HepG2 (cell line): ENCODE data around the gene KREMEN1. TPM values are rescaled to one million over a fixed set of nuclear protein-coding genes. Genes with fewer than 3 reads are reported as not detected.

Source experiments
- ATAC-seq: fragments of 200-7000 bp; cut with Tn5 transposase; 3 replicates; pipeline ENCODE4 v1.9.1; 2020; ENCODE audit warnings: mild to moderate bottlenecking, moderate library complexity
- BruUV-seq: library from RNA; stranded (reverse); fragments of 400-500 nt; replicated peaks from 2 replicates; lab custom pipeline; 2021; lab: Mats Ljungman, UMichigan
- CTCF ChIA-PET: fragments of 300-600 bp; formaldehyde crosslinking; extraction: SDS; loops from one replicate; lab custom pipeline; 2021; ENCODE audit warnings: low total read pairs, inconsistent platforms, low intra/inter-chr PET ratio; lab: Yijun Ruan, JAX
- POLR2A ChIA-PET: fragments of 350-600 bp; sonication (Branson Sonifier 250); formaldehyde crosslinking; loops from one replicate; lab custom pipeline; 2020; ENCODE audit warnings: antibody characterized with exemption, inconsistent platforms; lab: Yijun Ruan, JAX
- DNase-seq: peaks from one replicate; pipeline ENCODE4 v3.0.0-alpha.2; 2015; ENCODE audit warnings: low spot score
- FAIRE-seq: peaks from 3 replicates; lab custom pipeline; 2011; peaks lifted over from hg19 to GRCh38; lab: Jason Lieb, UNC
- H2AFZ ChIP-seq: one replicate; pipeline ENCODE4 v1.6.1; 2011; ENCODE audit warnings: low read length, inconsistent platforms
- H3K27ac ChIP-seq: fragments of 300-600 bp; 3 replicates; pipeline ENCODE4 v1.8.0; 2011; ENCODE audit warnings: mixed run types, mild to moderate bottlenecking, mixed read lengths, low read length, inconsistent platforms; ENCODE audit not compliant: insufficient read depth; ENCODE audit errors: extremely low read length
- H3K27me3 ChIP-seq, 2 experiments: fragments of 200-600 bp in 1 of 2; 2 replicates in 1 of 2; 3 replicates in 1 of 2; pipeline versions ENCODE4 v1.6.0 to v1.8.0; 2011; ENCODE audit warnings: low read length in 2 of 2, mild to moderate bottlenecking in 2 of 2, moderate library complexity in 2 of 2, inconsistent platforms in 1 of 2; ENCODE audit not compliant: insufficient read depth in 2 of 2, control insufficient read depth in 1 of 2
- H3K36me3 ChIP-seq, 2 experiments: fragments of 200-600 bp in 1 of 2; replicated peaks in 1 of 2; 2 replicates in 1 of 2; 3 replicates in 1 of 2; pipeline versions ENCODE4 v1.5.1 to v1.8.0; 2011; ENCODE audit warnings: low read length in 2 of 2, inconsistent platforms in 1 of 2; ENCODE audit not compliant: insufficient read depth in 2 of 2, control insufficient read depth in 1 of 2
- H3K4me1 ChIP-seq: 2 replicates; pipeline ENCODE4 v1.5.1; 2012; ENCODE audit warnings: low read length, inconsistent platforms; ENCODE audit not compliant: insufficient read depth
- H3K4me2 ChIP-seq: 2 replicates; pipeline ENCODE4 v1.6.0; 2011; ENCODE audit warnings: low read depth, low read length, inconsistent platforms
- H3K4me3 ChIP-seq, 3 experiments: fragments of 200-600 bp in 1 of 3; sonication (generic), shearing (Covaris generic) in 1 of 3; replicated peaks in 1 of 3; 2 replicates each; pipeline ENCODE4 v1.5.1; 2011 to 2016; ENCODE audit warnings: low read length in 3 of 3, inconsistent platforms in 2 of 3, low read depth in 2 of 3, mild to moderate bottlenecking in 2 of 3, control low read depth in 1 of 3, mixed read lengths in 1 of 3; ENCODE audit not compliant: insufficient read depth in 1 of 3
- H3K79me2 ChIP-seq: one replicate; pipeline ENCODE4 v1.6.1; 2011; ENCODE audit warnings: low read length, inconsistent platforms; ENCODE audit not compliant: insufficient read depth
- H3K9ac ChIP-seq: 2 replicates; pipeline ENCODE4 v1.6.0; 2011; ENCODE audit warnings: mild to moderate bottlenecking, low read depth, low read length, inconsistent platforms; ENCODE audit not compliant: insufficient read depth
- H3K9me3 ChIP-seq: 2 replicates; pipeline ENCODE4 v1.5.1; 2012; ENCODE audit warnings: mild to moderate bottlenecking, low read length
- H4K20me1 ChIP-seq: 2 replicates; pipeline ENCODE4 v1.6.0; 2011; ENCODE audit warnings: inconsistent platforms, mild to moderate bottlenecking, low read length, moderate library complexity; ENCODE audit not compliant: insufficient read depth
- ELK4 ChIP-seq: sonication (generic); formaldehyde crosslinking; IDR thresholded peaks from 2 replicates; pipeline ENCODE4 v1.9.0; 2021; ENCODE audit warnings: missing genetic modification reagents, borderline replicate concordance
- MLLT10 ChIP-seq: sonication (generic); formaldehyde crosslinking; IDR thresholded peaks from 2 replicates; pipeline ENCODE4 v1.4.0; 2020; ENCODE audit warnings: missing genetic modification reagents
- PRDM15 ChIP-seq: sonication (generic); formaldehyde crosslinking; IDR thresholded peaks from 2 replicates; pipeline ENCODE4 v1.4.0; 2020; ENCODE audit warnings: missing genetic modification reagents
- SRSF4 ChIP-seq: fragments of 200-400 bp; formaldehyde crosslinking; IDR thresholded peaks from one replicate; pipeline ENCODE4 v1.6.1; 2018; ENCODE audit warnings: mild to moderate bottlenecking, low read depth, low read length, moderate library complexity; ENCODE audit not compliant: poor library complexity, severe bottlenecking
- ZBTB37 ChIP-seq: sonication (generic); formaldehyde crosslinking; IDR thresholded peaks from 2 replicates; pipeline ENCODE4 v1.4.0; 2020; ENCODE audit warnings: mild to moderate bottlenecking, missing genetic modification reagents
- ZBTB43 ChIP-seq: sonication (generic); formaldehyde crosslinking; conservative IDR thresholded peaks from 2 replicates; pipeline ENCODE4 v1.4.0; 2020; ENCODE audit warnings: missing genetic modification reagents
- ZNF235 ChIP-seq: sonication (generic); formaldehyde crosslinking; IDR thresholded peaks from 2 replicates; pipeline ENCODE4 v1.8.1; 2023; ENCODE audit warnings: mild to moderate bottlenecking, missing genetic modification reagents, borderline replicate concordance
- ZNF878 ChIP-seq: sonication (generic); formaldehyde crosslinking; IDR thresholded peaks from 2 replicates; pipeline ENCODE4 v1.8.1; 2023; ENCODE audit warnings: mild to moderate bottlenecking, missing genetic modification reagents, moderate library complexity
- WGBS: methylation state at CpG from one replicate; pipeline ENCODE4 v1.1.6; 2017; ENCODE audit warnings: low lambda C conversion rate; 5-methylcytosine and 5-hydroxymethylcytosine counted together
- in situ Hi-C: cut with HindIII; loops from 2 replicates; pipeline ENCODE4 v1.10.0; 2017; ENCODE audit warnings: low pct_unique_long_range_greater_than_20kb; ENCODE audit not compliant: extremely low pct_ligation_motif_present
- intact Hi-C: fragments of 100-400 bp; cut with micrococcal nuclease; formaldehyde crosslinking; loops from one replicate; pipeline ENCODE4 v1.10.0; 2022; ENCODE audit not compliant: unreplicated experiment
- polyA plus RNA-seq, 8 experiments: library from polyadenylated mRNA; depleted of rRNA in 3 of 8; stranded (reverse) in 7 of 8; unstranded in 1 of 8; fragments of >200 nt; fragmentation: Illumina TruSeq in 4 of 8; extraction: Trizol in 4 of 8; gene quantifications; 2 replicates each; pipeline versions ENCODE4 v1.2.1 to v1.2.3, GENCODE V29; 2011 to 2016; ENCODE audit warnings: low read depth in 4 of 8, missing spikeins in 1 of 8, mixed read lengths in 1 of 8; ENCODE audit not compliant: insufficient read depth in 1 of 8
- total RNA-seq, 5 experiments: library from RNA; depleted of rRNA; stranded (reverse); fragments of >200 nt; fragmentation: Illumina TruSeq; extraction: Trizol; gene quantifications; 2 replicates each; pipeline ENCODE4 v1.2.3, GENCODE V29; 2016; ENCODE audit warnings: low read depth in 1 of 5

The KREMEN1 gene
- total and polyA plus RNA-seq, 2 of the 13 experiments (the other 11 are each of a cell fraction or from before 2014, with no cell fraction given), result 9.8 to 13.8 TPM

- no peaks in the 10 kb centered on the region for H3K79me2 ChIP-seq
- POLR2A ChIA-PET, result no interaction called here
- DNase-seq, result no peak
- no peak overlapping the region for H2AFZ ChIP-seq
- peaks cover 7% of the 10 kb centered on the region for H3K4me1 ChIP-seq
- in situ Hi-C loops (no loop called here), intact Hi-C loops (no loop called here)
- H3K27me3 ChIP-seq, result no peaks in the 10 kb centered on the region
- H3K27ac ChIP-seq, result no peak overlapping the region
- FAIRE-seq, result no peak
- CTCF ChIA-PET, result no interaction called here
- no peak for ATAC-seq
- no TSS peak for BruUV-seq
- no peak overlapping the region for H3K4me2 ChIP-seq
- no peak overlapping the region for H3K4me3 ChIP-seq
- H3K9ac ChIP-seq, result no peak overlapping the region
- no peaks in the 10 kb centered on the region for H4K20me1 ChIP-seq
- TF ChIP-seq SRSF4, result no peak
- no peak for TF ChIP-seq ZNF235
- TF ChIP-seq ZBTB43, result no peak
- TF ChIP-seq PRDM15 (CRISPR knock-in tag), result no peak
- no peak for TF ChIP-seq ELK4 (CRISPR knock-in tag)
- no peak for TF ChIP-seq ZNF878 (CRISPR knock-in tag)
- no peak for TF ChIP-seq MLLT10 (CRISPR knock-in tag)
- TF ChIP-seq ZBTB37 (CRISPR knock-in tag), result no peak
- no peaks in the 10 kb centered on the region for H3K9me3 ChIP-seq
- no peaks in the 10 kb centered on the region; a peak in 1 of 5 replicates for H3K36me3 ChIP-seq
- 97% methylated on average over 2 of the region's 2 CpGs for WGBS
Measured at GRCh38 chr22:29102300-29102699, 29.5 kb downstream of the KREMEN1 start.
